IPS-NIHi11 (cell line): ENCODE measurements around the gene RBCK1.

Experiments
- DNase-seq: peaks from one replicate; pipeline ENCODE4 v3.0.0; 2012; ENCODE audit warnings: mixed read lengths, low spot score

RBCK1 gene

DNA sequence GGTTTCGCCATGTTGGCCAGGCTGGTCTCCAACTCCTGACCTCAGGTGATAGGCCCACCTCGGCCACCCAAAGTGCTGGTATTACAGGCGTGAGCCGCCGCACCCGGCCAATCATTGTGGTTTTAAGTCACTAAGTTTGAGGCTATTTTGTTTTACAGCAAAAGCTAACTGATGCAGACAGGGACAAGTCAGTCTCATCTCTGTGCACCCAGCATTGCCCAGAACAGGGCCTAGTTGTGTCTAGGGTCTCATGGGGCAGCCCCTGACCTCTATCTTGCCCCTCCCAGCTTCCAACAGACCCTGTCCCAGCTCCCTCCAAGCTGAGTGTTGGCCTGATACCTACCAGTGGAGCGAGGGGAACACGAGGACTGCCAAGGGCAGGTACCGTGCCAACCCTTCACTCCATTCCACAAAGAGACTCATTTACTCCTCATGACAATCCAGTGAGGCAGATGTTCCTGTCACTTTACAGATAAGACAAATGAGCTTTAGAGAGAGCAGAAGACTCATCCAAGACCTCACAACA lies 8.9 kb upstream of the RBCK1 start:
- no peak for DNase-seq

DNA sequence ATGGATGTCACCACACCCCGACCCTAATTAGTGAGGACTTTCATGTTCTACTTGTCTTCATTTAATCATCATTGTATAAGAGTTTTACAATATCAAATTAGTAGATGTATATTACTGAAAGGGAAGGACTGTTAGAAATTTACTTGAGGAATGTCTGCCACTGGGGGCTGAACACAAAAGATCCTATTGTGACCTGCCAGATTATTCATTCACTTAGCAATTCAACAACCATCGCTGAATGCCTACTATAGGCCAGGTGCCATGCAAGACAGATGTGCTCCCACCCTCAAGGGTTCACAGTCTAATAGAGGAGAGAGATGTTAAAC lies 8.0 kb upstream of the RBCK1 start:
- no peak for DNase-seq

DNA sequence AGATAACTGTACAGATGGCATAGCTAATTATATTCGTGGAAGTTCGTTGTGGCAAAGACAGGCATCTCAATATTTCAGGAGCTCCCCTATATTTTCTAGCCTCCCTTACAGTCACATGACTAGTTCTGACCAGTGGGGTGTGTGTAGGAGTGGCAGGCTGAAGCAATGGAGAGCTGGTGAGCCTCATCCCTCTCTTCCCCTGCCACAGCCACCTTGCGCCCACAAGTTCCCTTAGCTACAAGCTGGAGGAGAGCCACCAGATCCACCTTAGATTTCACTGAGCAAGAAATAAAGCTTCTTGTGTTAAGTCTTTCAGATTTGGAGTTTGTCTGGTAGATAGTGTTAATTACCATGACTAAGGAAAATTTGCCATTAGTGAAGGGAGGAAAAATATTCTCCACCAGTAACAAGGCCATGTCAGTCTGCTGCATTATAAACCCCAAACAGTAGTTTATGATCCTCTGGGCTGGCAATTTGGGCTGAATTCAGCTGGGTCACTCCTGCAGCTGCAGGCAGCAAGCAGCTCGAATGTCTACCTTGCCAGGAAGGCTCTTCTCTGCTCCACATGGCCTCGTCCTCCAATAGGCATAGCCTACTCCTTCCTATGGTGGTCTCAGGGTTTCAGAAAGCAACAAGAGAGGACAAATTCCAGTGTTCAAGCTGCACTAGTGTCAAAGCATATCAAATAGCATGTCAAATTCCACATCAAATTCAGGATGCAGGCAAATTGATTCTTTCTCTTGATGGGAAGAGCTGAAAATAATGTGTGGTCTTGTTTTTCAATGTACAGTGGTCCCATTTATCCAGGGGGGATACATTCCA lies 7.4 kb upstream of the RBCK1 start:
- DNase-seq, result peak; percentile 55

DNA sequence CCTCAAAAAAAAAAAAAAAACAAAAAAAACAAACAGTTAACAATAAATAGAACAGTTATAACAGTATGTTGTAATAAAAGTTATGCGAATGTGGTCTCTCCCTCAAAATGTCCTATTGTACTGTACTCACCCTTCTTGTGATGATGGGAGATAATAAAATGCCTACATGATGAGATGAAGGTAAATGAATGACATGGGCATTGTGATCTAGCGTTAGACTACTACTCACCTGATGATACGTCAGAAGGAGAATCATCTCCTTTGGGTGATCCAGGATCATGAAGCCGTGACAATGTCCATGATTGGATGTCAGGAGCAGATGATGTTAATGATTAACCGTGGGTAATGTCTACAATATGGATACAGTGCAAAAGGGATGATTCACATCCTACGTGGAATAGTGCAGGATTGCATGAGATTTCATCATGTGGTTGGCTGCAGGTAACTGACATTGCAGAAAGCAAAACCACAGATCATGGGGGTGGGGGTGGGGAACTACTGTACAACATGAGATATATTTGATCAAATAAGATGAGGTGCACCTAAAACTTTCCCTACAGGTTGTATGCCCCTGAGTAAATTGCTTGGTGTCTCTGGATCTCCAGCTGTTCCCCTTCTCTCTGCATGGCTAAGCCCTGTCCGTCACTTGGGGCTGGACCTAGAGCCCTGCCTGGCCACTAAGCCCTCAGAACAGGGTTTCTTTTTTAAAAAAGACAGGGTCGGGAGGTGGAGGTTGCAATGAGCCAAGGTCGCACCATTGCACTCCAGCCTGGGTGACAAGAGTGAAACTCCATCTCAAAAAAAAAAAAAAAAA lies 6.2 kb upstream of the RBCK1 start:
- no peak for DNase-seq

DNA sequence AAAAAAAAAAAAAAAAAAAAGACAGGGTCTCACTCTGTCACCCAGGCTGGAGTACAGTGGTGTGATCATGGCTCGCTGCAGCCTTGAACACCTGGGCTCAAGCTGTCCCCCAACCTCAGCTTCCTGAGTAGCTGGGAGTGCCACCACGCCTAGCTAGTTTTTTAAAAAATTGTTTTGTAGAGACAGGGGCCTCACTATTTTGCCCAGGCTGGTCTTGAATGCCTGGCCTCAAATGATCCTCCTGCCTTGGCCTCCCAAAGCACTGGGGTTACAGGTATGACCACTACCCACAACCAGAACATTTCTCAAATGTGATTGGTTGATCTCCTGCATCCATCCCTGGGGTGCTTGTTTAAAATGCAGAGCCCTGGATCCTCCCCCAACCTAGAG lies 5.6 kb upstream of the RBCK1 start:
- DNase-seq, result no peak

DNA sequence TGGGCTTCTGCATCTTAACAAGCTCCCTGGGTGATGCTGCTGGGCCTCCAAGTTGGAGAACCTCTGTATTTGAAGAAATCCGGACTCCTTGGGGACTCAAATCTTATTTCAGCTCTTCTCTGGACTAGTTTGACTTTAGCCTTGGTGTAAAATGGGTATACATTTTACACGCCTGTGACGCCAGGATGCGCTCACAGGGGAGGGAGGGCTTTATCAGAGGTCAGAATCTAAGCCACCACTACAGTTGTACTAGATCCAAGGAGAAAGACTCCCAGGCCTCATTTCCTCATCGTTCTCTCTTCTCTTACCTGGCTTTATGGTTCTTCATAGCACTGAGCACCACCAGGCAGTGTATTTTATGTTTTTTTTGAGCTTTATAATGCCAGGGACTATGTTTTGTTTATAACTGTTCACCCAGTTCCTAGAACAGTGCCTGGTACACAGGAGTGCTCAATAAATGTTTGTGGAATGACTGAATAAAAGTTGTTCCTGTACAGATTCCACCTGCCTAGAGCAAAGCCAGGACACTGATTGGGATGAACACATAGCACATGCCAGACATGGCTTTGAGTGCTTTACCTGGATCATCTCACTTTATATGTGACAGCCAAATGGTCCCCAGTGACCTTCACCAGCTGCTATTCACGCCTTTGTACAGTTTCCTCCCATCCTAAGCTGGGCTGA lies 5.1 kb upstream of the RBCK1 start:
- no peak for DNase-seq

DNA sequence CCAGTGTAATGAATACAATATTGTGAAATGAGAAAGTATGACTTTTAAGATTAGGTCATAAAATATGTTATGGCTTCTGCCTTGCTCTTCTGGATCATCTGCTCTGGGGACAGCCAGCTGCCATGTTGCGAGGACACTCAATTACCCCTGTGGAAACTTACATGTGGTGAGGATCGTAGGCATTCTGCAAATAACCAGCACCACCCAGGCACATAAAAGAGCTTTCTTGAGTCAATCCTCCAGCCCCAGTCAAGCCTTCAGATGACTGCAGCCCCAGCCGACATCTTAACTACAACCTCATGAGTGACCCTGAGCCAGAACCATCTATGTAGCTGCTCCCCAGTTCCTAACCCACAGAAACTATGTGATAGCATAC lies 4.5 kb upstream of the RBCK1 start:
- no peak for DNase-seq

DNA sequence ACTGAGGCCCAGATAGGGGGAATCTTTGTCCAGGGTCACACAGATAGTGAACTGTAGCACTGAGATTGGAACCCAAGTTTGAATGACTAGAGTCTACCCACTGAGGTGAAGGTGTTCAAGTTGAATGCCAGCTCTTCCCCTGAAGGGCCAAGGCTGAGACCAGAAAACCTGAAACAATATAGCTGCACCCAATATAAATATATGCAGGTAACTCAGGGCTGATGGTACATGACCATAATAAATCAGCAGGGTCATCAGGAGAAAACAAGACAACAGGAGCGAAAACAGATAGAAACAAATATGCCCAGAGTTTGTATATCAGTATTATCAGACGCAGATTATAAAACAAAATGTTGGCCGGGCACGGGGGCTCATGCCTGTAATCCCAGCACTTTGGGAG lies 4.0 kb upstream of the RBCK1 start:
- DNase-seq, result no peak

DNA sequence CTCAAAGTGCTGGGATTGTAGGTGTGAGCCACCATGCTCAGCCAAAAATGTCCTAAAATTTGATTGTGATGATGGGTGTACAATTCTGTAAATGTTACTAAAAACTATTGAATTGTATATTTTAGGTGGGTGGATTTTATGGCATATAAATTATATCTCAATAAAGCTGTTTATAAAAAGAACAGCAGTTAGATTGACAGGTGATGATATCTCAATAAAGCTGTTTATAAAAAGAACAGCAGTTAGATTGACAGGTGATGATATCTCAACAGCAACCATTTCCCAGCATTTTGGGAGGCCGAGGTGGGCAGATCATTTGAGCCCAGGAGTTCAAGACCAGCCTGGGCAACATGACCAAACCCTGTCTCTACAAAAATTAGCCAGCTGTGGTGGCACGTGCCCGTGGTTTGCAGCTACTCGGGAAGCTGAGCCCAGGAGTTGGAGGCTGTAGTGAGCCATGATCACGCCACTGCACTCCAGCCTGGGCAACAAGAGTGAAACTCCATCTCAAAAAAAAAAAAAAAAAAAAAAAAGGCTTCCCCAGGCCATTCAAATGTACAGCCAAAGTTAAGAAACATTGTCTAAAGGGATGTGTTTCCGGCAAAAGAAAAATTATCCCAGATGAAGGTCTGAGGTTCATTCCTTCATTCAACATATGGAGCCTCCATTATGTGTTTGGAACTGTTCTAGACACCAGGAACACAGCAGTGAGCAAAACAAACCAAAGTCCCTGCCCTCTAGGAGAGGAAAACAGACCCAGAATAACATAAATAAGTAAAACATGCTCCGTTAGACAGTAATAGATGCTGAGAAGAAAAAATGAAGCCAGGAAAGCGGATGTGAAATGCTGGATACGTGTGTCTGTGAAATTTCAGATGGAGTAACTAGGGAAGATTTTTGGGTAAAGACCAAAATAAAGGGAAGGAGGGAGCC lies 1.6 kb upstream of the RBCK1 start:
- no peak for DNase-seq

DNA sequence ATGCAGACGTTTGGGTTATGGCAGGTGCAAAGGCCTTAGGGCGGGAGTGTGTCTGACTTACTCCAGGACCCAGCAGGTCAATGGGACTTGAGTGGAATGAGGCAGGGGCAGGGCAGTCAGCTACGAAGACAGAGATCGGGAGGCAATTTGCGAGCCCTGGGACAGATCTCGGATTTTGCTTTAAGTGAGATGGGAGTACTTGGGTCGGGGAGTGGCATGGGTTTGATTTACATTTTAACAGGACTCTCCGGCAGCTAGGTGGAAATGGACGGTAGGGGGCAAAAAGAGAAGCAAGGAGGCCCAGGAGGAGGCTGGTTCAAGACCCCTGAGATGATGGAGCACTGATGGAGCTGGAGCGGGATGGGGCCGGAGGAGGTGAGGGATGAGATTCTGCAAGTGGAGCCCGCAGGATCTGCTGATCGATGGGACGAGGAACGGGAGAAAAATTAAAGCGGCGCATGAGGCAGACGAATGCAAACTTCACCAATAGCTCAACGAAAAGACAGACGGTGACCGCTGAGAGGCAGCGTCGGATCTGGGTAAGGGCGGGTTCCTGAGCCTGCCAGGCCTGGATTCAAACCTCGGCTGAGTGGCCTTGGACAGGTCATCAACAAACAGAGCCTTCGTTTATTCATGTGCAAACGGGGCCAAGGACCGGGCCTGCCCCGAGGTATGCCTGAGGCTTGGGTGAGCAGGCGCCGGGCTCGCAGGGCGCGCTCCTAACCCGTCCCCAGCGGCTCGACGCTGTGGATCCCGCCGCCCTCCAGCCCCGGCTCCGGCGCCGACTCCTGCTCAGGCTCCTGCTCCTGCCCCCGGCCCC lies 756 bp upstream of the RBCK1 start:
- peak; percentile 97 for DNase-seq

DNA sequence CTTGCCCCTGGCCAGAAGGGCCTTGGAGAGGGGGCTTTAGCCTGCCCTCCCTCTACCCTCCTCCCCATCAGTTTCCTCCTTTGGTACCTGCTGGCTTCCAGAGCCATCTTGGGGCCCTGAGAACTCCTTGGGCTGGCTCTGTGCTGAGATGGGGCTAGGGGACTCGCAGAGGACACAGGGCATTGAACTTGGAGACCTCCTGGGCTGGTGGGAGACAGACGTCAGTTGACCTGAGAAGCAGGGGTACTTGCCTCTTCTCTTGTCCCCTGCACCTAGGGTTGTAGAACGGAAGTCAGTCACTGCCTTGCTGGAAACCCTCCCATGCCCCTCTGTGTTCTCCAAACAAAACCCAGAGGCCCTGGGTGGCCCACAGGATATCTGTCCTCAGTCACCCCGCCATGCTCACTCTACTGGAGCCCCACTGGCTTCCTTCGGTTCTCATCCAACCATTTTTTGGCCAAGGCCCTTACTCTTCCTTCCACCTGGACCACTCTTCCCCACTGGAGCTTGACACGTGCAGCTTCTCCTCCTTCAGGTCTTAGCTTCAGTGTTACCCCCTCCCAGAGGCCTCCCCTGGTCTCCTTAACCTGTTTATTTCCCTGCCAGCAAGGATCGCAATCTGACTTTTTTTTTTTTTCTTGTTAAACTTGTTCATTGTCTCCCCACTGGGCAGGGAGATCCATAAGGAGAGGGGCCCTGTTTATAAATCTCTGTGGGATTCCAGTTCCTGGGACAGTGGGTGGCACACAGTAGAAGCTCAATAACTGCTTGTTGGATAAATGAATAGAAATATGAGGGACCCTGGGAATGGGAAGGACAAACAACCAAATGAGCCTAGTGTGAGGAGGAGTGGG lies 971 bp downstream of the RBCK1 start:
- no peak for DNase-seq

DNA sequence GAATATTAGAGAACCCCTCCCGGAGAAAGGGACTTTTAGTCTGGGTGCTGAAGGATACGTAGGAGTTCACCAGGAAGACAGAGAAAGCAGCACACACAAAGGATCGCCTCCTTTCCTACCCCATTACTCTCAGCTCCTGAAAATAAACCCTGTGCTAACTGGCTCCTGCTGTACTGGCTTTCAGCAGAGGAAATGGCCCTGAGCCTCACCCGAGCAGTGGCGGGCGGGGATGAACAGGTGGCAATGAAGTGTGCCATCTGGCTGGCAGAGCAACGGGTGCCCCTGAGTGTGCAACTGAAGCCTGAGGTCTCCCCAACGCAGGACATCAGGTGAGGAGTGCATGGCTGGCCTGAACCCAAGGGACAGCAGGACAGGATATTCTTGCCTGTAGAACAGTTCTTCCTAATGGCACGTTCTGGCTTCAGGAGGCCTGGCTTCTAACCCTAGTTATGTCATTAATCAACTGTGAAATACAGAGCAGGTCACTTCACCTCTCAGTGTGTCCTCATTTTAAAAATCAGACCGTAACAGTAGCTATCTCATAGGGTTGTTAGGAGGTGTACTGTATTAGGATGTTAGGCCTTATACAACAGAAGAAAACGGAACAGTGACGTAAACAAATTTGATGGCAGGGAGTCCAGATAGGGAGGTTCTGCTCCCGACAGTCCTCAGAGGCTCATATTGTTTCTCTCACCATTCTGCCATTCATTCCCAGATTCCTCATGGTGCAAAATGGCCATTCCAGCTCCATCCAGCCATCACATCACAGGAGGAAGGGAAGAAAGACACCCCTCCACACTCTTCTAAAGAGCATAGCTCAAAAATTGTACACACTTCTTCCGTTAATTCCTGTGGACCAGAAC lies 1.8 kb downstream of the RBCK1 start:
- no peak for DNase-seq

DNA sequence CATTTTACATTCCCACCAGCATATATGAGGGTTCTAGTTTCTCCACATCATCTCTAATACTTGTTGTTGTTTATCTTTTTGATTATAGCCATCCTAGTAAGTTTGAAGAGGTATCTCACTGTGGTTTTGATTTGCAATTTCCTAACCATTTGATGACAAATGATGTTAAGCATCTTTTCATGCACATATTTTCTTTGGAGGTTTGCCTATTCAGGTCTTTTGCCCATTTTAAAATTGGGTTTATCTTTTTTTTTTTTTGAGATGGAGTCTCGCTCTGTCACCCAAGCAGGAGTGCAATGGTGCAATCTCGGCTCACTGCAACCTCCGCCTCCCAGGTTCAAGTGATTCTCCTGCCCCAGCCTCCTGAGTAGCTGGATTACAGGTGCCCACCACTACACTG lies 4.0 kb downstream of the RBCK1 start:
- no peak for DNase-seq

DNA sequence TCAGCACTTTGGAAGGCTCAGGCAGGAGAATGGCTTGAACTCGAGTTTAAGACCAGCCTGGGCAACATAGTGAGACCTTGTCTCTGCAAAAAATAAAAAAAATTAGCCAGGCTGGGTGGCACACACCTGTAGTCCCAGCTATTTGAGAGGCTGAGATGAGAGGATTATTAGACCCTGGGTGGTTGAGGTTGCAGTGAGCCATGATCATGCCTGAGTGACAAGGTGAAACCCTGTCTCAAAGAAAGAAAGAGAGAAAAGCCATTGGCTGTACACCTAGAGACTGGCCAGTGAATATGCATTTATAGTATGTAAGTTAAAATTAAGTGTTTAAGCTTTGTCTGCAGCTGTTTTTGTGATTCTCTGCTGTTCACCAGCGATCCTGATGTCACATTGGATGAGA lies 6.1 kb downstream of the RBCK1 start:
- no peak for DNase-seq

DNA sequence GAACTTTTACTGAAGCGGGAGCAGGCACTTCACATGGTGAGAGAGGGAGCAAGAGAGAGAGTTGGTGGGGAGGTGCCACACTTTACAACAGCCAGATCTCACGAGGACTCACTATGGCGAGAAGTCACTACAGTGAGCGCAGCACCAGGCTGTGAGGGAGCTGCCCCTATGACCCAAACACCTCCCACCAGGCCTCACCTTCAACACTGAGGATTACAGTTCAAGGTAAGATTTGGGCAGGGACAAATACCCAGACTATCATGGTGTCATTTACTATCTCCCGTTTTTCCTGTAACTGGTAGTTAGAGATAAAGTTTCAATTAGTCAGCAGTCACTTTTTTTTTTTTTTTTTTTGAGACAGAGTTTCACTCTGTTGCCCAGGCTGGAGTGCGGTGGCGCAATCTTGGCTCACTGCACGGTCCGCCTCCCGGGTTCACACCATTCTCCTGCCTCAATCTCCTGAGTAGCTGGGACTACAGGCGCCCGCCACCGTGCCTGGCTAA lies 7.8 kb downstream of the RBCK1 start:
- DNase-seq, result no peak

DNA sequence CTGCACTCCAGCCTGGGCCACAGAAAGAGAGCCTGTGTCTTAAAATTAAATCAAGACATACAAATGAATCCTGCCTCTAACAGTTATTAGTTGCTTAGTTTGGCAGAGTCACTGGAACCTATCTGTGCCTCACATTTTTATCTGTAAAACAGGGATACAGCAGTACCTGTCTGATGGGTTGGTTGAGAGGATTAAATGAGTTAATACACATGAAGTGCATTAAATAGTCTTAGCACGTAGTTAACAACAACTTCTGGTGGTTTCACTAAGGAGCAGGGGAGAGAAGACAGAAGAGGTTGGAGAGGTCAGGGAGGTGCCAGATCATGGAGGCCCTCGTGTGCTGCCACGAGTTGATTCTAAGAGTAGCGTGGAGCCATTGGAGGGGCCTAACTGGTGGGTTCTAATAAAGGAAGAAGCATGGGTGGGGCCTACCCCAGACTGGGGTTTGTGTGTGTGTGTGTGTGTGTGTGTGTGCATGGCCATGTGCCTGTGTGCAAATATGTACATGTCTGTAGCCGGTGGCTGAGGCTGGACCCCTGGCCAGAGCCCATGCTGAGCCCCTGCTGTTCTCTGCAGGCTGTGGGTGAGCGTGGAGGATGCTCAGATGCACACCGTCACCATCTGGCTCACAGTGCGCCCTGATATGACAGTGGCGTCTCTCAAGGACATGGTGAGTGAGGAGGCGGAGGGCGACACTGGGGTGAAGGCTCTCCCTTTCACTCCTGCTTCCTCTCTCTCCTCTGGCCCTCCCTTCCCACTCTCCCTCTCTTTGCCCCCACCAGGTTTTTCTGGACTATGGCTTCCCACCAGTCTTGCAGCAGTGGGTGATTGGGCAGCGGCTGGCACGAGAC lies 9.1 kb downstream of the RBCK1 start:
- no peak for DNase-seq

DNA sequence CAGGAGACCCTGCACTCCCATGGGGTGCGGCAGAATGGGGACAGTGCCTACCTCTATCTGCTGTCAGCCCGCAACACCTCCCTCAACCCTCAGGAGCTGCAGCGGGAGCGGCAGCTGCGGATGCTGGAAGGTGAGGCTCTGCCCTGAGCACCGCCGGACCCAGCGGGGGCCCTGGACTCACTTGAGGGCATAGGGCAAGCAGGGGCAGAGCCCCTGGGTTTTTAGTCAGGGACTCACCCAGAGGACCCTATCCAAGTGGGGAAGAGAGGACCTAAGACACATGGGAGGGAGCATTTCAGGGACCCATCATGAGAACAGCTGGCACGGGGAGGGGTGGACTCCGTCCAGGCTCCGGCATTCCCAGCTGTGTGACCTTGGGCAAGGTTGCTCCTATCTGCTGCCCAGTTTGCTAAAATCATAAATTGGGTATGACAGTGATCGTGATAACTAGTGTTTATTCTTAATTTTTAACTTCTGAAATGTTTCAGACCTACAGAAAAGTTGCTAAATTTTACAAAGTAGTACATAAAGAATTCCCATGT lies 9.8 kb downstream of the RBCK1 start:
- DNase-seq, result no peak
